HCT116 (cell line): ENCODE data around the gene PRKRIP1. TPM values are rescaled to one million over a fixed set of nuclear protein-coding genes. Genes with fewer than 3 reads are reported as not detected.
A peak's percentile ranks its signal among the peaks of the same experiment; 100 is the strongest.
"Not testable (repeated sequence)": the region's sequence is repeated elsewhere in the genome, so short reads cannot be mapped to it uniquely, and the experiment has no call there.

Experiments
- ATAC-seq: fragments of 200-7000 bp; cut with Tn5 transposase; 2 replicates; pipeline ENCODE4 v1.9.1; 2020; ENCODE audit warnings: mild to moderate bottlenecking, moderate library complexity
- BruUV-seq: library from RNA; stranded (reverse); fragments of 400-500 nt; replicated peaks from 2 replicates; lab custom pipeline; 2021; lab: Mats Ljungman, UMichigan
- CTCF ChIA-PET: fragments of 300-600 bp; sonication (Branson Sonifier 250); formaldehyde crosslinking; loops from one replicate; lab custom pipeline; 2021; ENCODE audit warnings: antibody characterized with exemption; lab: Charles Lee
- POLR2A ChIA-PET: fragments of 300-600, 350-600 bp; sonication (Branson Sonifier 250); formaldehyde crosslinking; loops from one replicate; lab custom pipeline; 2021; ENCODE audit warnings: antibody characterized with exemption; lab: Charles Lee
- RAD21 ChIA-PET, 2 experiments: fragments of 300-600 bp; sonication (Branson Sonifier 250); formaldehyde crosslinking; loops; one replicate each; lab custom pipeline; 2023; ENCODE audit warnings: low total read pairs in 2 of 2; ENCODE audit not compliant: uncharacterized antibody in 2 of 2, unreplicated experiment in 2 of 2, low non-redundant PET in 1 of 2; lab: Charles Lee
- DNase-seq: peaks from one replicate; pipeline ENCODE4 v3.0.0-alpha.2; 2010; ENCODE audit warnings: low read depth, low spot score
- H2AFZ ChIP-seq: fragments of 200-600 bp; shearing (Covaris generic), sonication (generic); 2 replicates; pipeline ENCODE4 v1.6.1; 2017; ENCODE audit warnings: low read depth, mixed run types, mixed read lengths, antibody characterized with exemption, low read length; ENCODE audit not compliant: poor library complexity, severe bottlenecking
- H3K27ac ChIP-seq: 2 replicates; pipeline ENCODE4 v1.5.1; 2012; ENCODE audit warnings: low read depth, low read length
- H3K27me3 ChIP-seq: fragments of 200-600 bp; sonication (generic); 2 replicates; pipeline ENCODE4 v1.6.1; 2016; ENCODE audit warnings: mixed run types, low read length, mixed read lengths; ENCODE audit not compliant: insufficient read depth
- H3K36me3 ChIP-seq, 2 experiments: fragments of 200-500 bp in 1 of 2; fragments of 200-600 bp in 1 of 2; sonication (Bioruptor generic) in 1 of 2; sonication (generic) in 1 of 2; 2 replicates each; pipeline versions ENCODE4 v1.5.1 to v1.6.1; 2014 to 2016; ENCODE audit warnings: low read length in 2 of 2, inconsistent platforms in 1 of 2, mixed read lengths in 1 of 2, mixed run types in 1 of 2; ENCODE audit not compliant: insufficient read depth in 2 of 2, control insufficient read depth in 1 of 2
- H3K4me1 ChIP-seq, 2 experiments: fragments of 200-600 bp in 1 of 2; sonication (generic) in 1 of 2; 2 replicates each; pipeline versions ENCODE4 v1.5.1 to v1.6.1; 2012 to 2017; ENCODE audit warnings: low read length in 2 of 2, inconsistent platforms in 1 of 2, mild to moderate bottlenecking in 1 of 2, mixed read lengths in 1 of 2, mixed run types in 1 of 2, moderate library complexity in 1 of 2; ENCODE audit not compliant: insufficient read depth in 2 of 2, control insufficient read depth in 1 of 2
- H3K4me2 ChIP-seq: fragments of 200-600 bp; sonication (generic); 2 replicates; pipeline ENCODE4 v1.6.1; 2017; ENCODE audit warnings: mixed run types, low read length, mixed read lengths
- H3K4me3 ChIP-seq, 2 experiments: fragments of 200-600 bp in 1 of 2; sonication (generic) in 1 of 2; replicated peaks in 1 of 2; 2 replicates each; pipeline ENCODE4 v1.5.1; 2011 to 2016; ENCODE audit warnings: low read length in 2 of 2, control low read depth in 1 of 2, low read depth in 1 of 2, mild to moderate bottlenecking in 1 of 2, mixed read lengths in 1 of 2, mixed run types in 1 of 2
- H3K79me2 ChIP-seq: fragments of 200-600 bp; sonication (generic); 2 replicates; pipeline ENCODE4 v1.6.1; 2017; ENCODE audit warnings: mild to moderate bottlenecking, mixed run types, low read length, moderate library complexity, mixed read lengths; ENCODE audit not compliant: insufficient read depth
- H3K9ac ChIP-seq: fragments of 200-600 bp; sonication (generic); 2 replicates; pipeline ENCODE4 v1.6.1; 2016; ENCODE audit warnings: low read length, mixed read lengths
- H3K9me2 ChIP-seq: fragments of 200-600 bp; sonication (generic), shearing (Covaris generic); 2 replicates; pipeline ENCODE4 v1.6.1; 2017; ENCODE audit warnings: mixed run types, mild to moderate bottlenecking, moderate library complexity; ENCODE audit not compliant: insufficient read depth
- H3K9me3 ChIP-seq, 2 experiments: fragments of 200-500 bp in 1 of 2; fragments of 200-600 bp in 1 of 2; sonication (Bioruptor generic) in 1 of 2; sonication (generic) in 1 of 2; 2 replicates each; pipeline ENCODE4 v1.6.1; 2014 to 2017; ENCODE audit warnings: low read length in 2 of 2, mixed read lengths in 2 of 2, inconsistent platforms in 1 of 2, low read depth in 1 of 2, mild to moderate bottlenecking in 1 of 2, mixed run types in 1 of 2, moderate library complexity in 1 of 2; ENCODE audit not compliant: control insufficient read depth in 1 of 2, insufficient read depth in 1 of 2
- H4K20me1 ChIP-seq: fragments of 200-600 bp; sonication (generic), shearing (Covaris generic); 2 replicates; pipeline ENCODE4 v1.6.1; 2017; ENCODE audit warnings: mixed run types, mild to moderate bottlenecking, moderate library complexity; ENCODE audit not compliant: insufficient read depth
- ATF3 ChIP-seq: IDR thresholded peaks from 2 replicates; pipeline ENCODE4 v1.6.1; 2012
- CEBPB ChIP-seq: IDR thresholded peaks from 2 replicates; pipeline ENCODE4 v1.6.1; 2012; ENCODE audit warnings: low read depth
- EZH2phosphoT487 ChIP-seq: fragments of 200-600 bp; IDR thresholded peaks from 2 replicates; pipeline ENCODE4 v1.6.1; 2018; ENCODE audit warnings: antibody characterized with exemption, borderline replicate concordance
- MAX ChIP-seq: IDR thresholded peaks from 2 replicates; pipeline ENCODE4 v1.6.1; 2012
- POLR2A ChIP-seq: IDR thresholded peaks from 2 replicates; pipeline ENCODE4 v1.7.0; 2011; ENCODE audit warnings: borderline replicate concordance; ENCODE audit not compliant: insufficient read depth, insufficient read length; ENCODE audit errors: extremely low read depth
- SIN3A ChIP-seq: IDR thresholded peaks from 2 replicates; pipeline ENCODE4 v1.6.1; 2012; ENCODE audit warnings: low read depth
- TCF7L2 ChIP-seq: IDR thresholded peaks from 2 replicates; pipeline ENCODE4 v1.7.0; 2011; ENCODE audit warnings: borderline replicate concordance, inconsistent platforms; ENCODE audit not compliant: insufficient read depth, insufficient read length; ENCODE audit errors: extremely low read depth
- ZBTB33 ChIP-seq: IDR thresholded peaks from 2 replicates; pipeline ENCODE4 v1.6.1; 2011; ENCODE audit warnings: mild to moderate bottlenecking, low read length, moderate library complexity; ENCODE audit not compliant: insufficient replicate concordance; ENCODE audit errors: extremely low read depth
- ZNF274 ChIP-seq: fragments of 200-500 bp; sonication (Bioruptor generic); IDR thresholded peaks from 2 replicates; pipeline ENCODE4 v1.6.1; 2014; ENCODE audit warnings: mild to moderate bottlenecking, low read depth, low read length, inconsistent platforms
- intact Hi-C: fragments of 100-400 bp; cut with micrococcal nuclease; formaldehyde crosslinking; loops from 2 replicates; pipeline ENCODE4 v1.10.0; 2022
- total RNA-seq: library from RNA; stranded (reverse); gene quantifications from one replicate; pipeline ENCODE4 v1.2.1, GENCODE V29; 2021; ENCODE audit not compliant: unreplicated experiment

Gene PRKRIP1
- total RNA-seq, 1 experiment from 2014 or later = 23.0 TPM

- no peak for TF ChIP-seq CEBPB
- TF ChIP-seq ZNF274 = no peak
- no peak for TF ChIP-seq EZH2phosphoT487
- no peak for TF ChIP-seq MAX
- TF ChIP-seq ATF3 = no peak
- no peak for TF ChIP-seq TCF7L2
- no peak for TF ChIP-seq POLR2A
- no peak for TF ChIP-seq SIN3A
- no peak for TF ChIP-seq ZBTB33
- TF ChIP-seq, all 23 proteins: peak for 0
Measured at GRCh38 chr7:102376964-102377466, 19.1 kb upstream of the PRKRIP1 start (continued).

- H3K4me2 ChIP-seq, intact Hi-C loops, H3K4me1 ChIP-seq, H3K4me3 ChIP-seq, DNase-seq, H2AFZ ChIP-seq, H3K9me2 ChIP-seq, CTCF ChIA-PET, H3K79me2 ChIP-seq, RAD21 ChIA-PET, H3K27ac ChIP-seq, ATAC-seq, H3K27me3 ChIP-seq, BruUV-seq, H4K20me1 ChIP-seq, H3K9me3 ChIP-seq, H3K9ac ChIP-seq: not testable (repeated sequence)
- peaks cover 19 to 24% of the 10 kb centered on the region in 2 experiments for H3K36me3 ChIP-seq
- POLR2A ChIA-PET = interaction anchor here (1.0 kb wide), 1 partner anchor 18 kb away, joined by 3 read pairs; no protein-coding TSS in a partner anchor
Measured at GRCh38 chr7:102380837-102381236, 15.3 kb upstream of the PRKRIP1 start.

- H3K9ac ChIP-seq, H3K79me2 ChIP-seq, H2AFZ ChIP-seq, H3K4me3 ChIP-seq, H3K27me3 ChIP-seq, H3K9me2 ChIP-seq, intact Hi-C loops, RAD21 ChIA-PET, ATAC-seq, H3K9me3 ChIP-seq, H4K20me1 ChIP-seq, H3K4me2 ChIP-seq, H3K4me1 ChIP-seq, H3K27ac ChIP-seq, DNase-seq, CTCF ChIA-PET: not testable (repeated sequence)
- peaks cover 19 to 23% of the 10 kb centered on the region in 2 experiments for H3K36me3 ChIP-seq
- POLR2A ChIA-PET = interaction anchor here (1.0 kb wide), 1 partner anchor 19 kb away, joined by 3 read pairs; no protein-coding TSS in a partner anchor
- TSS peak; percentile 4 for BruUV-seq
Measured at GRCh38 chr7:102381696-102382425, 14.3 kb upstream of the PRKRIP1 start.
